WI38 (cell line): ENCODE measurements around the gene GLI1.

ENCODE experiments used
- H3K4me3 ChIP-seq: 2 replicates; pipeline ENCODE4 v1.5.1; 2011; ENCODE audit warnings: low read depth, mild to moderate bottlenecking, control low read depth, low read length
- TF ChIP-seq, protein P1 (sequence below): IDR thresholded peaks from 2 replicates; pipeline ENCODE4 v1.5.1; 2012; ENCODE audit warnings: low read depth, mild to moderate bottlenecking, control low read depth, low read length

GLI1 gene

DNA sequence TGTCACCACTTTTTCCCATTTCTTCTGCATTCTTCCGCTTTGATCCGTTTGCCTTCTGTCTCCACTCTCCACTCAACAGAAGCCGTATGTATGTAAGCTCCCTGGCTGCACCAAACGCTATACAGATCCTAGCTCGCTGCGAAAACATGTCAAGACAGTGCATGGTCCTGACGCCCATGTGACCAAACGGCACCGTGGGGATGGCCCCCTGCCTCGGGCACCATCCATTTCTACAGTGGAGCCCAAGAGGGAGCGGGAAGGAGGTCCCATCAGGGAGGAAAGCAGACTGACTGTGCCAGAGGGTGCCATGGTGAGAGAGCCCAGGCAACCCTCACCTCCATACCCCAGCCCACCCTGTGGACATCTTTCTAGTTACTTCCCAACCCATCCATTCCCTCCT is 8.3 kb downstream of the GLI1 start:
- TF ChIP-seq, protein P1, sequence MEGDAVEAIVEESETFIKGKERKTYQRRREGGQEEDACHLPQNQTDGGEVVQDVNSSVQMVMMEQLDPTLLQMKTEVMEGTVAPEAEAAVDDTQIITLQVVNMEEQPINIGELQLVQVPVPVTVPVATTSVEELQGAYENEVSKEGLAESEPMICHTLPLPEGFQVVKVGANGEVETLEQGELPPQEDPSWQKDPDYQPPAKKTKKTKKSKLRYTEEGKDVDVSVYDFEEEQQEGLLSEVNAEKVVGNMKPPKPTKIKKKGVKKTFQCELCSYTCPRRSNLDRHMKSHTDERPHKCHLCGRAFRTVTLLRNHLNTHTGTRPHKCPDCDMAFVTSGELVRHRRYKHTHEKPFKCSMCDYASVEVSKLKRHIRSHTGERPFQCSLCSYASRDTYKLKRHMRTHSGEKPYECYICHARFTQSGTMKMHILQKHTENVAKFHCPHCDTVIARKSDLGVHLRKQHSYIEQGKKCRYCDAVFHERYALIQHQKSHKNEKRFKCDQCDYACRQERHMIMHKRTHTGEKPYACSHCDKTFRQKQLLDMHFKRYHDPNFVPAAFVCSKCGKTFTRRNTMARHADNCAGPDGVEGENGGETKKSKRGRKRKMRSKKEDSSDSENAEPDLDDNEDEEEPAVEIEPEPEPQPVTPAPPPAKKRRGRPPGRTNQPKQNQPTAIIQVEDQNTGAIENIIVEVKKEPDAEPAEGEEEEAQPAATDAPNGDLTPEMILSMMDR, result no peak
- no peak overlapping the region for H3K4me3 ChIP-seq

DNA sequence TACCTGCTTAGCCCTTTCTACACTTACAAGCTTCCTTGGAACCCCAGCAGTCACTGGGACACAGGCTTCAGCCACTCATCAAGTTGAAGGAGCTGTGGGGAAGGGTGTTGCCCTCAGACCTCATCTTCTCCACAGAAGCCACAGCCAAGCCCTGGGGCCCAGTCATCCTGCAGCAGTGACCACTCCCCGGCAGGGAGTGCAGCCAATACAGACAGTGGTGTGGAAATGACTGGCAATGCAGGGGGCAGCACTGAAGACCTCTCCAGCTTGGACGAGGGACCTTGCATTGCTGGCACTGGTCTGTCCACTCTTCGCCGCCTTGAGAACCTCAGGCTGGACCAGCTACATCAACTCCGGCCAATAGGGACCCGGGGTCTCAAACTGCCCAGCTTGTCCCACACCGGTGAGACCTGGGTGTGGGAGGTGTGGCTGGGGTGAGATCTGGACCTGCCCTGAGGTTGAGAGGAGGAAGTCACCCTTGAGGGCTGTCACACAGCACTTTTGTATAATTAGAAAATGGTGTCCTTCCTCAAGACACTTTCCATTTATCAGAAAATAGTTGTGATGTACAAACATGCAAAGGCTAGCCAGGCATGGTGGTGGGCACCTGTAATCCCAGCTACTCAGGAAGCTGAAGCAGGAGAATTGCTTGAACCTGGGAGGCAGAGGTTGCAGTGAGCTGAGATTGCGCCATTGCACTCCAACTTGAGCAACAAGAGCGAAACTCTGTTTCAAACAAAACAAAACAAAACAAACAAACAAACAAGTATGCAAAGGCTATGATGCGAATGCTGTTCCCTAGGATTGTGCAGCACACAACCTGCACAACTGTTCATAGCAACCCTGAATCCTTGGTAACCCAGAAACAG is 9.9 kb downstream of the GLI1 start:
- TF ChIP-seq, protein P1, result no peak
- H3K4me3 ChIP-seq, result no peak overlapping the region

DNA sequence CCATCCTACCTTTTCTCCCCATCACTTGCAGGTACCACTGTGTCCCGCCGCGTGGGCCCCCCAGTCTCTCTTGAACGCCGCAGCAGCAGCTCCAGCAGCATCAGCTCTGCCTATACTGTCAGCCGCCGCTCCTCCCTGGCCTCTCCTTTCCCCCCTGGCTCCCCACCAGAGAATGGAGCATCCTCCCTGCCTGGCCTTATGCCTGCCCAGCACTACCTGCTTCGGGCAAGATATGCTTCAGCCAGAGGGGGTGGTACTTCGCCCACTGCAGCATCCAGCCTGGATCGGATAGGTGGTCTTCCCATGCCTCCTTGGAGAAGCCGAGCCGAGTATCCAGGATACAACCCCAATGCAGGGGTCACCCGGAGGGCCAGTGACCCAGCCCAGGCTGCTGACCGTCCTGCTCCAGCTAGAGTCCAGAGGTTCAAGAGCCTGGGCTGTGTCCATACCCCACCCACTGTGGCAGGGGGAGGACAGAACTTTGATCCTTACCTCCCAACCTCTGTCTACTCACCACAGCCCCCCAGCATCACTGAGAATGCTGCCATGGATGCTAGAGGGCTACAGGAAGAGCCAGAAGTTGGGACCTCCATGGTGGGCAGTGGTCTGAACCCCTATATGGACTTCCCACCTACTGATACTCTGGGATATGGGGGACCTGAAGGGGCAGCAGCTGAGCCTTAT is 10.8 kb downstream of the GLI1 start:
- TF ChIP-seq, protein P1, result no peak
- H3K4me3 ChIP-seq, result no peak overlapping the region

DNA sequence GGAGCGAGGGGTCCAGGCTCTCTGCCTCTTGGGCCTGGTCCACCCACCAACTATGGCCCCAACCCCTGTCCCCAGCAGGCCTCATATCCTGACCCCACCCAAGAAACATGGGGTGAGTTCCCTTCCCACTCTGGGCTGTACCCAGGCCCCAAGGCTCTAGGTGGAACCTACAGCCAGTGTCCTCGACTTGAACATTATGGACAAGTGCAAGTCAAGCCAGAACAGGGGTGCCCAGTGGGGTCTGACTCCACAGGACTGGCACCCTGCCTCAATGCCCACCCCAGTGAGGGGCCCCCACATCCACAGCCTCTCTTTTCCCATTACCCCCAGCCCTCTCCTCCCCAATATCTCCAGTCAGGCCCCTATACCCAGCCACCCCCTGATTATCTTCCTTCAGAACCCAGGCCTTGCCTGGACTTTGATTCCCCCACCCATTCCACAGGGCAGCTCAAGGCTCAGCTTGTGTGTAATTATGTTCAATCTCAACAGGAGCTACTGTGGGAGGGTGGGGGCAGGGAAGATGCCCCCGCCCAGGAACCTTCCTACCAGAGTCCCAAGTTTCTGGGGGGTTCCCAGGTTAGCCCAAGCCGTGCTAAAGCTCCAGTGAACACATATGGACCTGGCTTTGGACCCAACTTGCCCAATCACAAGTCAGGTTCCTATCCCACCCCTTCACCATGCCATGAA is 11.5 kb downstream of the GLI1 start:
- H3K4me3 ChIP-seq, result no peak overlapping the region
- TF ChIP-seq, protein P1, result no peak

DNA sequence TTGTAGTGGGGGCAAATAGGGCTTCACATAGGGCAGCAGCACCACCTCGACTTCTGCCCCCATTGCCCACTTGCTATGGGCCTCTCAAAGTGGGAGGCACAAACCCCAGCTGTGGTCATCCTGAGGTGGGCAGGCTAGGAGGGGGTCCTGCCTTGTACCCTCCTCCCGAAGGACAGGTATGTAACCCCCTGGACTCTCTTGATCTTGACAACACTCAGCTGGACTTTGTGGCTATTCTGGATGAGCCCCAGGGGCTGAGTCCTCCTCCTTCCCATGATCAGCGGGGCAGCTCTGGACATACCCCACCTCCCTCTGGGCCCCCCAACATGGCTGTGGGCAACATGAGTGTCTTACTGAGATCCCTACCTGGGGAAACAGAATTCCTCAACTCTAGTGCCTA is 12.1 kb downstream of the GLI1 start:
- TF ChIP-seq, protein P1, result no peak

DNA sequence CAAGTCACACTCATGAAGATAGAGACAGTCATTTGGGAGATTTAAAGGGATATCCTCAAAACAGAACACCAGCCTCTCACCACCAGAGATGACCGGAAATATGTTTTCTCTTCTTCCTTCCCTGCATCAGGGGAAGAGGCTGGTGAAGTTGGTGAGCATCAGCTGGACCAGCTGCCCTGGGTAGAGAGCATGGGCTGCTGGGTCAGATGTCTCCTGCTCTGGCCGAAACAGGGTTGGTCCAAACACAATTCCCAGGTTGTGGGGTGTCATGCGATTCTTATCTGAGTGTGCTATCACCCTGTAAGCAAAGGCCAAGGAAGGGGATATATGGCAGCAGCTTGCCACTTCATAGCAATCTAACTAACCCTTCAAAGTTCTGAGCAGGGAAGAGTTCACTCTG is 12.8 kb downstream of the GLI1 start:
- H3K4me3 ChIP-seq, result no peak overlapping the region
- TF ChIP-seq, protein P1, result no peak

More for the DNA sequence above, 12.1 kb downstream of the GLI1 start:
- no peak overlapping the region for H3K4me3 ChIP-seq

DNA sequence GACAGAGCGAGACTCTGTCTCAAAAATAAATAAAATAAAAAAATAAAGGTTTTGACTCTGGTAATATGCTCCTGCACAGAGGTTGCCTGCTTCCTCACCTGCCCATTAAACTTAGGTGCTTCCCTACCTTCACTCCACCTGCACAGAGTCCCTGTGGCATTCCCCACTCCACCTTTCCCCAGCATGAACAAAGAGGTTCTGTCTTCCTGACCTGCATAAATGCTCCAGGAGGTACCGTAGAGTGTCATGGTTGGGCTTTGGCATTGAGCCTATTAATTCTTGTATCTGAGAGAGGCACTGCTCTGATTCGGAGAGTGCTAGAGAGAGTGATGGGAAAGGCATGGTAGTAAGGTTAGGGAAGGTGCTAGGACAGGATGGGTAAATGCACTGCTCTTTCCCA is 13.8 kb downstream of the GLI1 start:
- H3K4me3 ChIP-seq, result no peak overlapping the region
- TF ChIP-seq, protein P1, result no peak
